Activated T-cell treated with anti-CD3 and anti-CD28 coated beads, Interleukin-2, amount 50 U/mL, for 24 hours (primary cell): Measurements from ENCODE around the gene KMT2A.

Experiments
- DNase-seq: peaks from one replicate; pipeline ENCODE4 v3.0.0-alpha.2; 2020
- H3K27ac Mint-ChIP-seq: 2 replicates; pipeline ENCODE4 v1.8.0; 2020; ENCODE audit warnings: mild to moderate bottlenecking, mixed read lengths
- H3K27me3 Mint-ChIP-seq: 2 replicates; pipeline ENCODE4 v1.8.0; 2020; ENCODE audit warnings: mixed read lengths
- H3K36me3 Mint-ChIP-seq: 2 replicates; pipeline ENCODE4 v1.8.0; 2020; ENCODE audit warnings: low read depth, mixed read lengths
- H3K4me1 Mint-ChIP-seq: 2 replicates; pipeline ENCODE4 v1.8.0; 2020; ENCODE audit warnings: low read depth, mixed read lengths
- H3K4me3 Mint-ChIP-seq: 2 replicates; pipeline ENCODE4 v1.8.0; 2020; ENCODE audit warnings: mild to moderate bottlenecking, moderate library complexity, mixed read lengths
- H3K9me3 Mint-ChIP-seq: 2 replicates; pipeline ENCODE4 v1.8.0; 2020; ENCODE audit warnings: mixed read lengths

KMT2A gene

GRCh38 chr11:118530180-118530682 is 93.9 kb downstream of the KMT2A start:
- peaks cover 18% of the 10 kb centered on the region for H3K36me3 Mint-ChIP-seq
- peaks cover 30% of the 10 kb centered on the region for H3K4me1 Mint-ChIP-seq
- no peaks in the 10 kb centered on the region for H3K27me3 Mint-ChIP-seq
- peak overlapping the region; percentile 87 for H3K4me3 Mint-ChIP-seq
- peak overlapping the region; percentile 60 for H3K27ac Mint-ChIP-seq
- H3K9me3 Mint-ChIP-seq = no peaks in the 10 kb centered on the region
- no peak for DNase-seq

DNA sequence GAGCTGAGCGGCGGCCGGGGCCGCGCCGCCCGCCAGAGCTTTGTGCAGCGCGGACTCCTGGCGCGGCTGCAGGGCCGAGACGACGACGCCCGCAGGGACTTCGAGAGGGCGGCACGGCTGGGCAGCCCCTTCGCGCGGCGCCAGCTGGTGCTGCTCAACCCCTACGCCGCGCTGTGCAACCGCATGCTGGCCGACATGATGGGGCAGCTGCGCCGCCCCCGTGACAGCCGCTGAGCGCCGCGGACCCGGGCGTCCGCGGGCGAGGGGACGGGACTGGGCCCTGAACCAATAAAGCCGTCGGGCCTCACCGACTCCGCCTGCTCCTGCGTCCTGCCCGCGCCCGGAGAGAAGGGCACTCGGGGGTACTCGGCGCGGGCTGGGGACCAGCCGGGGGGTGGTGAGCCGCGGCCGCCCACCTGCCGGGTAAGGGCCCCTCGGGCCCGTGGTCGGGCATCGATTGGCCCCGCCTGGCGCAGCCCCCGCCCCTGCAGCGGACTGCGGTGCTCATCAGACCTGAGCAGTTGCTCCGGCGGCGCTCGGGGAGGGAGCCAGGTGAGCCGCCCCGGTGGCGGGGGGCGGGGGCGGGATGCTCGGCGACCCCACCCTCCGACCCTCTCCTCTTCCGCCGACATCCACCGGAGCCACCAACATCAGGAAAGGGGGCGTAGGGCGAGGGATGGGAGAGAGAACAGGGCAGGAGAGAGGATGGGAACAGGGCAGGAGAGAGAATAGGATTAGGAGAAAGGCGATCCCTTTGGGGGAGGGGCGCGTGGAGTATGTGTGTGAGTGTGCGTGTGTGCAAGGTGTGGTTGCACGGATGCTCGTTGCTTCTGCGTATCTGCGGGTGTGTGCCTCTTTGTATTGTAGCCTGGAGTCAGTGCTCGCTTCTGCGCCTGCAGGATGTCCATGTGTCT is 94.6 kb downstream of the KMT2A start, which contains the start of gene TMEM25:
TSS of gene TMEM25 (plus strand) at position 510 of the 914 bp plus-strand sequence. CDS start 610 bp downstream, outside the sequence.
- no peaks in the 10 kb centered on the region for H3K27me3 Mint-ChIP-seq
- DNase-seq = peak; percentile 86
- peaks cover 30% of the 10 kb centered on the region for H3K4me1 Mint-ChIP-seq
- H3K27ac Mint-ChIP-seq = peak within 1 kb of the TSS; percentile 89
- peaks cover 16% of the 10 kb centered on the region for H3K36me3 Mint-ChIP-seq
- H3K9me3 Mint-ChIP-seq = no peaks in the 10 kb centered on the region
- H3K4me3 Mint-ChIP-seq = peak within 1 kb of the TSS; percentile 87

- no peaks in the 10 kb centered on the region for H3K9me3 Mint-ChIP-seq
- peaks cover 28% of the 10 kb centered on the region for H3K4me1 Mint-ChIP-seq
- DNase-seq = no peak
- H3K27ac Mint-ChIP-seq = peak overlapping the region; percentile 89
- no peaks in the 10 kb centered on the region for H3K27me3 Mint-ChIP-seq
- peaks cover 11% of the 10 kb centered on the region for H3K36me3 Mint-ChIP-seq
- H3K4me3 Mint-ChIP-seq = peak overlapping the region; percentile 87
Observed at GRCh38 chr11:118531597-118532084, 95.3 kb downstream of the KMT2A start.

GRCh38 chr11:118532091-118532490 is 95.8 kb downstream of the KMT2A start:
- H3K27me3 Mint-ChIP-seq = no peaks in the 10 kb centered on the region
- H3K4me1 Mint-ChIP-seq = peaks cover 28% of the 10 kb centered on the region
- no peaks in the 10 kb centered on the region for H3K9me3 Mint-ChIP-seq
- peaks cover 11% of the 10 kb centered on the region for H3K36me3 Mint-ChIP-seq
- peak overlapping the region; percentile 89 for H3K27ac Mint-ChIP-seq
- H3K4me3 Mint-ChIP-seq = peak overlapping the region; percentile 87
- DNase-seq = no peak

DNA sequence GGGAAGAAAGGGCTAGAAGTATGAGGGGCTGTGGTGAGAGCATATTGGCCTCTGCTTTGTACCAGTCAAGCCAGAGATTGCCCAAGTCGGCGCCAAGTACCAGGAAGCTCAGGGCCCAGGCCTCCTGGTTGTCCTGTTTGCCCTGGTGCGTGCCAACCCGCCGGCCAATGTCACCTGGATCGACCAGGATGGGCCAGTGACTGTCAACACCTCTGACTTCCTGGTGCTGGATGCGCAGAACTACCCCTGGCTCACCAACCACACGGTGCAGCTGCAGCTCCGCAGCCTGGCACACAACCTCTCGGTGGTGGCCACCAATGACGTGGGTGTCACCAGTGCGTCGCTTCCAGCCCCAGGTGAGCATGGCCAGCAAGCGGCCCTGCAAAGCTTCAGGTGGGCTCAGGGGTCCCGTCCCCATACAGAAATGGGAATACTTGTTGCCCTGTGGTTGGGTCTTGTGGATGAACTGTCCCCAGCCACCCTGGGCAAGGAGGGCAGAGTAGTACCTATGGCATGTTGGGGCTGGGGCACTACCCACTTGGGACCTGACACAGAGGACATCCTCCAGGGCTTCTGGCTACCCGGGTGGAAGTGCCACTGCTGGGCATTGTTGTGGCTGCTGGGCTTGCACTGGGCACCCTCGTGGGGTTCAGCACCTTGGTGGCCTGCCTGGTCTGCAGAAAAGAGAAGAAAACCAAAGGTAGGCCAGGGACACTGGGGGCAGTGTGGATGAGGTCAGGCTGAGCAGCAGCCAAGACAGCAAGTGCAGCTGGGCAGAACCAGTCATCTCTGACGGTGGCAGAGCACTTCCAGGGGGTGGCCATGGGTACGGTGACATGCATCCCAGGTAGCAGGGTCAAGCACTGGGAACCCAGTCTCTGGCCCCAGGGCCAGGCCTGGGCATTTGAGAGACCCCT is 96.8 kb downstream of the KMT2A start:
- peak overlapping the region; percentile 87 for H3K4me3 Mint-ChIP-seq
- peak overlapping the region; percentile 6 for H3K27ac Mint-ChIP-seq
- DNase-seq = no peak
- peaks cover 28% of the 10 kb centered on the region for H3K4me1 Mint-ChIP-seq
- no peaks in the 10 kb centered on the region for H3K9me3 Mint-ChIP-seq
- no peaks in the 10 kb centered on the region for H3K27me3 Mint-ChIP-seq
- peaks cover 7% of the 10 kb centered on the region for H3K36me3 Mint-ChIP-seq

- Mint-ChIP-seq H3K27ac (peak overlapping the region; percentile 47), H3K4me3 (no peak overlapping the region), H3K36me3 (peaks cover 8% of the 10 kb centered on the region), H3K27me3 (no peaks in the 10 kb centered on the region), H3K9me3 (no peaks in the 10 kb centered on the region), H3K4me1 (peaks cover 24% of the 10 kb centered on the region)
- DNase-seq = no peak
Observed at GRCh38 chr11:118533769-118534729, 97.8 kb downstream of the KMT2A start.

- Mint-ChIP-seq H3K9me3 (no peaks in the 10 kb centered on the region), H3K27me3 (no peaks in the 10 kb centered on the region), H3K27ac (no peak overlapping the region), H3K4me1 (peaks cover 12% of the 10 kb centered on the region), H3K36me3 (peaks cover 10% of the 10 kb centered on the region), H3K4me3 (no peak overlapping the region)
- no peak for DNase-seq
Observed at GRCh38 chr11:118535261-118535660, 99.0 kb downstream of the KMT2A start.

DNA sequence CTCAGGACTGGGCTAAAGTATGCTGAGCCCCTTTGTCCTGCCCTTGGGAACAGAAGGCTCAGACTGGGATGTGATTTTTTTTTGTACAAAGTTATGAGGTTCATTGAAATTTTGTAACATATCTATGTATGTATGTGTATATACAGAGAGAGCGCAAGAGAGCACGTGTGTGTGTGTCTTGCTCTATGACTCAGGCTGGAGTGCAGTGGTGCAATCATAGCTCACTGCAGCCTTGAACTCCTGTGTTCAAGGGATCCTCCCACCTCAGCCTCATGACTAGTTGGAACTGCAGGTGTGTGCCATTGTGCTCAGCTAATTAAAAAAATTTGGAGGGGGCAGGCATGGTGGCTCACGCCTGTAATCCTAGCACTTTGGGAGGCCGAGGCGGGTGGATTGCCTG is 100.4 kb downstream of the KMT2A start:
- Mint-ChIP-seq H3K4me1 (peaks cover 6% of the 10 kb centered on the region), H3K27me3 (no peaks in the 10 kb centered on the region), H3K27ac (no peak overlapping the region), H3K36me3 (peaks cover 16% of the 10 kb centered on the region), H3K4me3 (no peak overlapping the region), H3K9me3 (no peaks in the 10 kb centered on the region)
- no peak for DNase-seq

DNA sequence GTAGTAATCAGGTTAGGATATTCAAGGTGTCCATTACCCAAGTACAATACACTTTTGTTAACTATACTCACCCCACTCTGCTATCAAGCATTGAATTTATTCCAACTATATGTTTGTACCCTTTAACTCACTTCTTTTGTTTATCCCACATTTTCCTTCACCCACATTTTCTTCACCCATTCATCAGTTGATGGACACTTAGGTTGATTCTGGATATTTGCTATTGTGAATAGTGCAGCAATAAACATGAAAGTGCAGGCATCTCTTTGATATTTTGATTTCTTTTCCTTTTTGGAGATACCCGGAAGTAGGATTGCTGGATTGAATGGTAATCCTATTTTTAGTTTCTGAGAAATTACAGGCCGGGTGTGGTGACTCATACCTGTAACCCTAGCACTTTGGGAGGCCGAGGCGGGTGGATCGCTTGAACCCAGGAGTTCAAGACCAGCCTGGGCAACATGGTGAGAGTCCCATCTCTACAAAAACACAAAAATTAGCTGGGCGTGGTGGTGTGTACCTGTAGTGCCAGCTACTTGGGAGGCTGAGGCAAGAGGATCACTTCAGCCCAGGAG is 101.2 kb downstream of the KMT2A start:
- H3K36me3 Mint-ChIP-seq = peaks cover 22% of the 10 kb centered on the region
- H3K4me3 Mint-ChIP-seq = no peak overlapping the region
- H3K4me1 Mint-ChIP-seq = no peaks in the 10 kb centered on the region
- peak overlapping the region; percentile 26 for H3K27ac Mint-ChIP-seq
- no peaks in the 10 kb centered on the region for H3K9me3 Mint-ChIP-seq
- H3K27me3 Mint-ChIP-seq = no peaks in the 10 kb centered on the region
- DNase-seq = no peak

GRCh38 chr11:118544010-118544646 is 107.8 kb downstream of the KMT2A start:
- H3K9me3 Mint-ChIP-seq = no peaks in the 10 kb centered on the region
- H3K27me3 Mint-ChIP-seq = no peaks in the 10 kb centered on the region
- H3K36me3 Mint-ChIP-seq = peaks cover 45% of the 10 kb centered on the region
- DNase-seq = no peak
- no peaks in the 10 kb centered on the region for H3K4me1 Mint-ChIP-seq
- H3K4me3 Mint-ChIP-seq = no peak overlapping the region
- no peak overlapping the region for H3K27ac Mint-ChIP-seq

DNA sequence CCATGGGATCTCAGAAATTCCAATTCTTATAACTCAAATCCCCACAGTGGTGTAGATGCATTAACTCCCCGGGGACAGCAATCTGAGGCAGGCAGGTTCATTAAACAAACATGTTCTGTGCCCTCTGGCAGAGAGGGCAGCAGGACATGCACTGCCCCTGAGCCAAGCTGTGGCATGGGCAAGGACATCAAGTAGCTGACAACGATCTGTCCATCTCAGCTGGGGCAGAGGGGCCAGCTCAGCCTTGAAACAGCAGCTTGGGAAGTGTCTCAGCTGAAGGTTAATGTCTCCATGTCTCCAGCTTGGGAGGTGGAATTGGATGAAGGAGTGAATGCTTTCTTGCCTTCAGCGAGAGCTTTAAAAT is 108.3 kb downstream of the KMT2A start:
- Mint-ChIP-seq H3K4me3 (no peak overlapping the region), H3K27me3 (no peaks in the 10 kb centered on the region), H3K36me3 (peaks cover 45% of the 10 kb centered on the region), H3K27ac (no peak overlapping the region), H3K9me3 (no peaks in the 10 kb centered on the region), H3K4me1 (no peaks in the 10 kb centered on the region)
- DNase-seq = no peak

- Mint-ChIP-seq H3K27ac (no peak overlapping the region), H3K4me1 (no peaks in the 10 kb centered on the region), H3K4me3 (no peak overlapping the region), H3K9me3 (no peaks in the 10 kb centered on the region), H3K36me3 (peaks cover 43% of the 10 kb centered on the region), H3K27me3 (no peaks in the 10 kb centered on the region)
- DNase-seq = no peak
Observed at GRCh38 chr11:118545533-118545932, 109.2 kb downstream of the KMT2A start.

DNA sequence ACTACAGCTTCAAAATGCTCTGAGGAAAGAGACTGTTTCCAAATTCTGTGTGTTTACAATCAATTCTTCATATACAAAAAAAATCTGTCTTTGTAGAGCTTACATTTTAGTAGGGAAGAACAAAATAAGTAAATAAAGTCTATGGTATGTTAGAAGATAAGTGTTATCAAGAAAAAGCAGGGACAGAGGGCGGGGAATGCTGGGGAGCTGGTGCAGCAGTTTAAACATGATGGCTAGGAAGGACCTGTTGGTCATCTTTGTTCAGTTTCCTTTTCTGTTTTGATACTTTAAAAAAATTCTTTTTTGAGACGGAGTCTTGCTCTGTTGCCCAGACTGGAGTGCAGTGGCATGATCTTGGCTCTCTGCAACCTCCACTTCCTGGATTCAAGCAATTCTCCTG is 110.8 kb downstream of the KMT2A start:
- H3K9me3 Mint-ChIP-seq = no peaks in the 10 kb centered on the region
- peak overlapping the region; percentile 69 for H3K27ac Mint-ChIP-seq
- H3K4me3 Mint-ChIP-seq = no peak overlapping the region
- H3K27me3 Mint-ChIP-seq = no peaks in the 10 kb centered on the region
- H3K4me1 Mint-ChIP-seq = no peaks in the 10 kb centered on the region
- H3K36me3 Mint-ChIP-seq = peaks cover 47% of the 10 kb centered on the region
- DNase-seq = no peak
